ENCODE measurements around the gene BNIP1.

DNA sequence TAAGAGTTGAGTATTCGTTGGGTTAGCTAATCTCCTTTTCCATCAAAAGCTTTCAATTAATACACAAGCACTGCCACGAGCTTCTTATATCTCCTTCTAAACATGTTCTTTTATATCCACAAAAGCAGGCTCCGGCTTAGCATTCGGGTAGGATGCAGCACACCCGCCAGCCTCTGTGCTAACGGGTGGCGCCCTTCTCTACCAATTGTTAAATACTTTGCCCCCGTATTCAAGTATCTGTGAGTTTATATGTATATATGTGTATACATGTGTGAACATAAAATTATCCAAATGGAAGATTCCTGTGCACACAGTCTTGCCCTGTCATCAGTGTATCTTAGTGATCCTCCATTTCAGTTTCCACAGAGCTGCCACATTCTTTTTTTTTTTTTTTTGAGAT lies 27.8 kb downstream of the BNIP1 start:
- TF ChIP-seq, protein P1, sequence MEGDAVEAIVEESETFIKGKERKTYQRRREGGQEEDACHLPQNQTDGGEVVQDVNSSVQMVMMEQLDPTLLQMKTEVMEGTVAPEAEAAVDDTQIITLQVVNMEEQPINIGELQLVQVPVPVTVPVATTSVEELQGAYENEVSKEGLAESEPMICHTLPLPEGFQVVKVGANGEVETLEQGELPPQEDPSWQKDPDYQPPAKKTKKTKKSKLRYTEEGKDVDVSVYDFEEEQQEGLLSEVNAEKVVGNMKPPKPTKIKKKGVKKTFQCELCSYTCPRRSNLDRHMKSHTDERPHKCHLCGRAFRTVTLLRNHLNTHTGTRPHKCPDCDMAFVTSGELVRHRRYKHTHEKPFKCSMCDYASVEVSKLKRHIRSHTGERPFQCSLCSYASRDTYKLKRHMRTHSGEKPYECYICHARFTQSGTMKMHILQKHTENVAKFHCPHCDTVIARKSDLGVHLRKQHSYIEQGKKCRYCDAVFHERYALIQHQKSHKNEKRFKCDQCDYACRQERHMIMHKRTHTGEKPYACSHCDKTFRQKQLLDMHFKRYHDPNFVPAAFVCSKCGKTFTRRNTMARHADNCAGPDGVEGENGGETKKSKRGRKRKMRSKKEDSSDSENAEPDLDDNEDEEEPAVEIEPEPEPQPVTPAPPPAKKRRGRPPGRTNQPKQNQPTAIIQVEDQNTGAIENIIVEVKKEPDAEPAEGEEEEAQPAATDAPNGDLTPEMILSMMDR (conservative IDR thresholded peaks at IDR 0.05; ENCODE audit: low read length), result no peak
- TF ChIP-seq EZH2phosphoT487 (IDR thresholded peaks at IDR 0.05; ENCODE audit: borderline replicate concordance), result no peak
